HCT116 (cell line): ENCODE results near the gene TMEM9. TPM values are rescaled to one million over a fixed set of nuclear protein-coding genes. Genes with fewer than 3 reads are reported as not detected.

ENCODE experiments used
- ATAC-seq: fragments of 200-7000 bp; cut with Tn5 transposase; 2 replicates; pipeline ENCODE4 v1.9.1; 2020; ENCODE audit warnings: mild to moderate bottlenecking, moderate library complexity
- BruUV-seq: library from RNA; stranded (reverse); fragments of 400-500 nt; replicated peaks from 2 replicates; lab custom pipeline; 2021; lab: Mats Ljungman, UMichigan
- CTCF ChIA-PET: fragments of 300-600 bp; sonication (Branson Sonifier 250); formaldehyde crosslinking; loops from one replicate; lab custom pipeline; 2021; ENCODE audit warnings: antibody characterized with exemption; lab: Charles Lee
- POLR2A ChIA-PET: fragments of 300-600, 350-600 bp; sonication (Branson Sonifier 250); formaldehyde crosslinking; loops from one replicate; lab custom pipeline; 2021; ENCODE audit warnings: antibody characterized with exemption; lab: Charles Lee
- RAD21 ChIA-PET, 2 experiments: fragments of 300-600 bp; sonication (Branson Sonifier 250); formaldehyde crosslinking; loops; one replicate each; lab custom pipeline; 2023; ENCODE audit warnings: low total read pairs in 2 of 2; ENCODE audit not compliant: uncharacterized antibody in 2 of 2, unreplicated experiment in 2 of 2, low non-redundant PET in 1 of 2; lab: Charles Lee
- DNase-seq: peaks from one replicate; pipeline ENCODE4 v3.0.0-alpha.2; 2010; ENCODE audit warnings: low read depth, low spot score
- H2AFZ ChIP-seq: fragments of 200-600 bp; shearing (Covaris generic), sonication (generic); 2 replicates; pipeline ENCODE4 v1.6.1; 2017; ENCODE audit warnings: low read depth, mixed run types, mixed read lengths, antibody characterized with exemption, low read length; ENCODE audit not compliant: poor library complexity, severe bottlenecking
- H3K27ac ChIP-seq: 2 replicates; pipeline ENCODE4 v1.5.1; 2012; ENCODE audit warnings: low read depth, low read length
- H3K27me3 ChIP-seq: fragments of 200-600 bp; sonication (generic); 2 replicates; pipeline ENCODE4 v1.6.1; 2016; ENCODE audit warnings: mixed run types, low read length, mixed read lengths; ENCODE audit not compliant: insufficient read depth
- H3K36me3 ChIP-seq, 2 experiments: fragments of 200-500 bp in 1 of 2; fragments of 200-600 bp in 1 of 2; sonication (Bioruptor generic) in 1 of 2; sonication (generic) in 1 of 2; 2 replicates each; pipeline versions ENCODE4 v1.5.1 to v1.6.1; 2014 to 2016; ENCODE audit warnings: low read length in 2 of 2, inconsistent platforms in 1 of 2, mixed read lengths in 1 of 2, mixed run types in 1 of 2; ENCODE audit not compliant: insufficient read depth in 2 of 2, control insufficient read depth in 1 of 2
- H3K4me1 ChIP-seq, 2 experiments: fragments of 200-600 bp in 1 of 2; sonication (generic) in 1 of 2; 2 replicates each; pipeline versions ENCODE4 v1.5.1 to v1.6.1; 2012 to 2017; ENCODE audit warnings: low read length in 2 of 2, inconsistent platforms in 1 of 2, mild to moderate bottlenecking in 1 of 2, mixed read lengths in 1 of 2, mixed run types in 1 of 2, moderate library complexity in 1 of 2; ENCODE audit not compliant: insufficient read depth in 2 of 2, control insufficient read depth in 1 of 2
- H3K4me2 ChIP-seq: fragments of 200-600 bp; sonication (generic); 2 replicates; pipeline ENCODE4 v1.6.1; 2017; ENCODE audit warnings: mixed run types, low read length, mixed read lengths
- H3K4me3 ChIP-seq, 2 experiments: fragments of 200-600 bp in 1 of 2; sonication (generic) in 1 of 2; replicated peaks in 1 of 2; 2 replicates each; pipeline ENCODE4 v1.5.1; 2011 to 2016; ENCODE audit warnings: low read length in 2 of 2, control low read depth in 1 of 2, low read depth in 1 of 2, mild to moderate bottlenecking in 1 of 2, mixed read lengths in 1 of 2, mixed run types in 1 of 2
- H3K79me2 ChIP-seq: fragments of 200-600 bp; sonication (generic); 2 replicates; pipeline ENCODE4 v1.6.1; 2017; ENCODE audit warnings: mild to moderate bottlenecking, mixed run types, low read length, moderate library complexity, mixed read lengths; ENCODE audit not compliant: insufficient read depth
- H3K9ac ChIP-seq: fragments of 200-600 bp; sonication (generic); 2 replicates; pipeline ENCODE4 v1.6.1; 2016; ENCODE audit warnings: low read length, mixed read lengths
- H3K9me2 ChIP-seq: fragments of 200-600 bp; sonication (generic), shearing (Covaris generic); 2 replicates; pipeline ENCODE4 v1.6.1; 2017; ENCODE audit warnings: mixed run types, mild to moderate bottlenecking, moderate library complexity; ENCODE audit not compliant: insufficient read depth
- H3K9me3 ChIP-seq, 2 experiments: fragments of 200-500 bp in 1 of 2; fragments of 200-600 bp in 1 of 2; sonication (Bioruptor generic) in 1 of 2; sonication (generic) in 1 of 2; 2 replicates each; pipeline ENCODE4 v1.6.1; 2014 to 2017; ENCODE audit warnings: low read length in 2 of 2, mixed read lengths in 2 of 2, inconsistent platforms in 1 of 2, low read depth in 1 of 2, mild to moderate bottlenecking in 1 of 2, mixed run types in 1 of 2, moderate library complexity in 1 of 2; ENCODE audit not compliant: control insufficient read depth in 1 of 2, insufficient read depth in 1 of 2
- H4K20me1 ChIP-seq: fragments of 200-600 bp; sonication (generic), shearing (Covaris generic); 2 replicates; pipeline ENCODE4 v1.6.1; 2017; ENCODE audit warnings: mixed run types, mild to moderate bottlenecking, moderate library complexity; ENCODE audit not compliant: insufficient read depth
- FOSL1 ChIP-seq: IDR thresholded peaks from 2 replicates; pipeline ENCODE4 v1.6.1; 2012; ENCODE audit warnings: low read depth
- POLR2A ChIP-seq: IDR thresholded peaks from 2 replicates; pipeline ENCODE4 v1.7.0; 2011; ENCODE audit warnings: borderline replicate concordance; ENCODE audit not compliant: insufficient read depth, insufficient read length; ENCODE audit errors: extremely low read depth
- RAD21 ChIP-seq: IDR thresholded peaks from 2 replicates; pipeline ENCODE4 v1.6.1; 2012; ENCODE audit warnings: low read depth, mild to moderate bottlenecking
- ZFX ChIP-seq: fragments of 450-650 bp; IDR thresholded peaks from 2 replicates; pipeline ENCODE4 v1.6.1; 2017
- ZNF274 ChIP-seq: fragments of 200-500 bp; sonication (Bioruptor generic); IDR thresholded peaks from 2 replicates; pipeline ENCODE4 v1.6.1; 2014; ENCODE audit warnings: mild to moderate bottlenecking, low read depth, low read length, inconsistent platforms
- intact Hi-C: fragments of 100-400 bp; cut with micrococcal nuclease; formaldehyde crosslinking; loops from 2 replicates; pipeline ENCODE4 v1.10.0; 2022
- total RNA-seq: library from RNA; stranded (reverse); gene quantifications from one replicate; pipeline ENCODE4 v1.2.1, GENCODE V29; 2021; ENCODE audit not compliant: unreplicated experiment
- TF ChIP-seq, protein P1 (sequence below): IDR thresholded peaks from 2 replicates; pipeline ENCODE4 v1.6.1; 2011; ENCODE audit warnings: mild to moderate bottlenecking, low read length, moderate library complexity; ENCODE audit not compliant: insufficient replicate concordance; ENCODE audit errors: extremely low read depth

TMEM9 gene
- total RNA-seq, 1 experiment from 2014 or later, result 66.3 TPM

DNA sequence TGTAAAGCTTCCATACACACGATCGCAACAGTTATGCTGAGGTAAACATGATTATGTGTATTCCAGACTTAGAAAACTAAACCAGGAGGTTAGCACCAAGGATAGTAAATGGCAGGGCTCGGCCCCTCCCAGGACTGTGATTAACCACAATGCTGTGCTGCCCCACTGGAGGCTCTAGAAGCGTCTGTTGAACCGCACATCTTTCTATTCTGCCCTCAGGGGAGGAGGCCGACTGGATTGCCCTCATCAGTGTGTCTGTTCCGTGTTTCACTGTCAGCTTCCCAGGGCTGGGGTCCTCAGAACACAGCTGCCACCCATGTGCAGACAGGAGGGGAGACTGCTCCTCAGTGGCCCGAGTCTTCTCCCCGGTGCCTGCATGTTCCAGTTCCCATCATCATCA, 14.5 kb downstream of the TMEM9 start:
- no peak overlapping the region for H3K27ac ChIP-seq
- no peak overlapping the region for H2AFZ ChIP-seq
- H3K9me2 ChIP-seq, result no peaks in the 10 kb centered on the region
- H3K9ac ChIP-seq, result no peak overlapping the region
- TF ChIP-seq, protein P1, sequence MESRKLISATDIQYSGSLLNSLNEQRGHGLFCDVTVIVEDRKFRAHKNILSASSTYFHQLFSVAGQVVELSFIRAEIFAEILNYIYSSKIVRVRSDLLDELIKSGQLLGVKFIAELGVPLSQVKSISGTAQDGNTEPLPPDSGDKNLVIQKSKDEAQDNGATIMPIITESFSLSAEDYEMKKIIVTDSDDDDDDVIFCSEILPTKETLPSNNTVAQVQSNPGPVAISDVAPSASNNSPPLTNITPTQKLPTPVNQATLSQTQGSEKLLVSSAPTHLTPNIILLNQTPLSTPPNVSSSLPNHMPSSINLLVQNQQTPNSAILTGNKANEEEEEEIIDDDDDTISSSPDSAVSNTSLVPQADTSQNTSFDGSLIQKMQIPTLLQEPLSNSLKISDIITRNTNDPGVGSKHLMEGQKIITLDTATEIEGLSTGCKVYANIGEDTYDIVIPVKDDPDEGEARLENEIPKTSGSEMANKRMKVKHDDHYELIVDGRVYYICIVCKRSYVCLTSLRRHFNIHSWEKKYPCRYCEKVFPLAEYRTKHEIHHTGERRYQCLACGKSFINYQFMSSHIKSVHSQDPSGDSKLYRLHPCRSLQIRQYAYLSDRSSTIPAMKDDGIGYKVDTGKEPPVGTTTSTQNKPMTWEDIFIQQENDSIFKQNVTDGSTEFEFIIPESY, result no peak
- TF ChIP-seq FOSL1 (no peak), RAD21 (no peak), ZFX (no peak), POLR2A (no peak)
- peaks cover 21% of the 10 kb centered on the region in 2 experiments; a peak in 3 of 4 replicates for H3K36me3 ChIP-seq
- no peaks in the 10 kb centered on the region for H3K4me1 ChIP-seq
- no peak overlapping the region for H3K4me2 ChIP-seq
- ChIA-PET RAD21 (no interaction called here), CTCF (no interaction called here), POLR2A (no interaction called here)
- H3K9me3 ChIP-seq, result no peaks in the 10 kb centered on the region
- no peaks in the 10 kb centered on the region for H4K20me1 ChIP-seq
- DNase-seq (no peak), ATAC-seq (no peak)
- no peaks in the 10 kb centered on the region for H3K79me2 ChIP-seq
- BruUV-seq, result no TSS peak
- no peak overlapping the region for H3K4me3 ChIP-seq
- H3K27me3 ChIP-seq, result no peaks in the 10 kb centered on the region
- intact Hi-C loops, result no loop called here

DNA sequence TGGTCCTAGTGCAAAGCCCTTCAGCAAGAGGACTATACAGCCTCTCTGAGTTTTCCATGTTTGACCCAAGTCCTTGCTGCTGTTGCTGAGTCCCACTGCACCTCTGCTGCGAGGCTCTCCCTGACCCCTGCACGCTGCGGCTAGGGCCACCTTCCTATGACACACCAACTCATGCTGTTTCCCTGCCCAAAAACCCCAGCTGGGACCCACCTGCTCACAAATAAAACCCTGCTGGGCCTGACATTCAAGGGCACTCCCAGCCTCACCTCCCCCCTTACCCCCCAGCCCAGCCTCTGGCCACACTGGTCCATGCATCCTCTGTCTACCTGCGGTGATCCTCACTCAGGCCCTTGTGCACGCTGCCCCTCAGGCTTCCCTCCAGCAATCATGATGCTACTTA, 15.0 kb downstream of the TMEM9 start:
- Histone ChIP-seq H3K36me3 (peaks cover 20 to 21% of the 10 kb centered on the region in 2 experiments; a peak in 3 of 4 replicates), H3K27ac (no peak overlapping the region), H3K9me2 (no peaks in the 10 kb centered on the region), H3K9me3 (no peaks in the 10 kb centered on the region), H3K4me1 (no peaks in the 10 kb centered on the region), H3K9ac (no peak overlapping the region), H3K4me3 (no peak overlapping the region), H3K27me3 (no peaks in the 10 kb centered on the region)
- intact Hi-C loops, result no loop called here
- RAD21 ChIA-PET, result no interaction called here
- BruUV-seq, result no TSS peak
- no peak for ATAC-seq
- TF ChIP-seq, protein P1, result no peak
- TF ChIP-seq ZNF274 (no peak), FOSL1 (no peak)
- TF ChIP-seq, all 23 proteins: peak for 0
- Histone ChIP-seq H2AFZ (no peak overlapping the region), H3K79me2 (no peaks in the 10 kb centered on the region), H3K4me2 (no peak overlapping the region), H4K20me1 (no peaks in the 10 kb centered on the region)
- ChIA-PET CTCF (no interaction called here), POLR2A (no interaction called here)
- no peak for DNase-seq
